HEK293T (cell line): ENCODE measurements around the gene POU2F3.

Experiments
- ARNT ChIP-seq: fragments of 450-650 bp; IDR thresholded peaks from 2 replicates; pipeline ENCODE4 v1.6.1; 2017; ENCODE audit warnings: mild to moderate bottlenecking
- BHLHE40 ChIP-seq: fragments of 450-650 bp; IDR thresholded peaks from 2 replicates; pipeline ENCODE4 v1.6.1; 2016; ENCODE audit warnings: mild to moderate bottlenecking, moderate library complexity, borderline replicate concordance
- FOXK2 ChIP-seq: fragments of 450-650 bp; IDR thresholded peaks from 2 replicates; pipeline ENCODE4 v1.6.1; 2016; ENCODE audit warnings: mild to moderate bottlenecking
- FOXM1 ChIP-seq: fragments of 450-650 bp; IDR thresholded peaks from 2 replicates; pipeline ENCODE4 v1.6.1; 2017; ENCODE audit warnings: mild to moderate bottlenecking, borderline replicate concordance
- HDGF ChIP-seq: fragments of 450-650 bp; IDR thresholded peaks from 2 replicates; pipeline ENCODE4 v1.6.1; 2017; ENCODE audit warnings: antibody characterized with exemption, borderline replicate concordance
- NFRKB ChIP-seq: fragments of 450-650 bp; IDR thresholded peaks from 2 replicates; pipeline ENCODE4 v1.6.1; 2016; ENCODE audit warnings: mild to moderate bottlenecking, moderate library complexity
- SP1 ChIP-seq: fragments of 450-650 bp; IDR thresholded peaks from 2 replicates; pipeline ENCODE4 v1.6.1; 2017
- SUZ12 ChIP-seq: fragments of 450-650 bp; IDR thresholded peaks from 2 replicates; pipeline ENCODE4 v1.6.1; 2016; ENCODE audit warnings: mild to moderate bottlenecking
- TARDBP ChIP-seq: fragments of 450-650 bp; IDR thresholded peaks from 2 replicates; pipeline ENCODE4 v1.6.1; 2016

DNA sequence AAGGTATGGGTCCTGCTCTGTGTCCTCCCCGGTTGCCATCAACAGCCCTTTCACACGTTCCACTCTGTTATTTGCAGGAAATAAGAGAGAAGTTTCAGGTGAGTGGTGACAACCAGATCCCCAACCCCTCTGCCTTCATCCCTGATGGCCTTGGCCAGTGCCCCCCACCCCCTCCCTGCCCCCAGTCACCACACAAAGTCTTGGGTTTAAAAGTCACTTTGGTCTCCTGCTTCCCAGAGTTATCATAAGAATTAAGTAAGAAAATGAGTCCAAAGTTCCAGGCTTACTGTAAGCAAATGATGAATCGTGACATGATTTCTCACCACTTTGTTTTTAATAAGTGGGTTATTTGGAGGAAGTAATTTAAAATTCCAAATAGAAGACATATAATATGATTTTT lies 38.3 kb upstream of the POU2F3 start:
- TF ChIP-seq ARNT: no peak
- no peak for TF ChIP-seq SP1
- TF ChIP-seq FOXM1: no peak
- TF ChIP-seq TARDBP: no peak
- TF ChIP-seq SUZ12: no peak
- TF ChIP-seq BHLHE40: no peak
- TF ChIP-seq NFRKB: no peak
- no peak for TF ChIP-seq FOXK2
- TF ChIP-seq HDGF: no peak
